Keratinocyte (primary cell): ENCODE data around the gene PDE11A. TPM values are rescaled to one million over a fixed set of nuclear protein-coding genes. Genes with fewer than 3 reads are reported as not detected.

Experiments
- DNase-seq: peaks from one replicate; pipeline ENCODE4 v3.0.0-alpha.2; 2011; ENCODE audit warnings: low read depth, missing footprints, low spot score
- FAIRE-seq: peaks from 2 replicates; lab custom pipeline; 2011; peaks lifted over from hg19 to GRCh38; lab: Jason Lieb, UNC
- H2AFZ ChIP-seq: 2 replicates; pipeline ENCODE4 v1.6.0; 2012; ENCODE audit warnings: low read length, control low read depth, inconsistent platforms; ENCODE audit not compliant: control insufficient read depth
- H3K27ac ChIP-seq: 2 replicates; pipeline ENCODE4 v1.5.1; 2011; ENCODE audit warnings: low read length; ENCODE audit not compliant: control insufficient read depth, insufficient read depth
- H3K27me3 ChIP-seq: 3 replicates; pipeline ENCODE4 v1.6.0; 2011; ENCODE audit warnings: low read length; ENCODE audit not compliant: control insufficient read depth, insufficient read depth; ENCODE audit errors: extremely low read depth
- H3K36me3 ChIP-seq, 2 experiments: 2 replicates in 1 of 2; 3 replicates in 1 of 2; pipeline ENCODE4 v1.5.1; 2011; ENCODE audit warnings: low read length in 2 of 2, mild to moderate bottlenecking in 1 of 2; ENCODE audit not compliant: control insufficient read depth in 2 of 2, insufficient read depth in 2 of 2; ENCODE audit errors: extremely low read depth in 1 of 2
- H3K4me1 ChIP-seq: 3 replicates; pipeline ENCODE4 v1.5.1; 2011; ENCODE audit warnings: low read length; ENCODE audit not compliant: control insufficient read depth, insufficient read depth; ENCODE audit errors: extremely low read depth
- H3K4me2 ChIP-seq: 3 replicates; pipeline ENCODE4 v1.6.0; 2011; ENCODE audit warnings: low read depth, low read length; ENCODE audit not compliant: control insufficient read depth, insufficient read depth; ENCODE audit errors: extremely low read depth
- H3K4me3 ChIP-seq, 3 experiments: fragments of 200-600 bp in 1 of 3; sonication (generic) in 1 of 3; 2 replicates in 2 of 3; 3 replicates in 1 of 3; pipeline ENCODE4 v1.5.1; 2011 to 2016; ENCODE audit warnings: low read length in 3 of 3, mild to moderate bottlenecking in 3 of 3, control low read depth in 2 of 3, inconsistent platforms in 1 of 3, low read depth in 1 of 3, mixed read lengths in 1 of 3, mixed run types in 1 of 3, moderate library complexity in 1 of 3; ENCODE audit not compliant: control insufficient read depth in 2 of 3, insufficient read depth in 2 of 3; ENCODE audit errors: extremely low read depth in 1 of 3
- H3K79me2 ChIP-seq: 2 replicates; pipeline ENCODE4 v1.6.0; 2012; ENCODE audit warnings: low read length; ENCODE audit not compliant: control insufficient read depth, insufficient read depth
- H3K9ac ChIP-seq: 3 replicates; pipeline ENCODE4 v1.6.0; 2011; ENCODE audit warnings: low read length; ENCODE audit not compliant: control insufficient read depth, insufficient read depth; ENCODE audit errors: extremely low read depth
- H3K9me1 ChIP-seq: 3 replicates; pipeline ENCODE4 v1.6.0; 2011; ENCODE audit warnings: low read length; ENCODE audit not compliant: control insufficient read depth, insufficient read depth; ENCODE audit errors: extremely low read depth
- H3K9me3 ChIP-seq: 2 replicates; pipeline ENCODE4 v1.5.1; 2012; ENCODE audit warnings: low read depth, low read length; ENCODE audit not compliant: control insufficient read depth
- H4K20me1 ChIP-seq: 3 replicates; pipeline ENCODE4 v1.6.0; 2011; ENCODE audit warnings: low read length; ENCODE audit not compliant: control insufficient read depth, insufficient read depth; ENCODE audit errors: extremely low read depth
- CTCF ChIP-seq, 3 experiments: IDR thresholded peaks in 1 of 3; conservative IDR thresholded peaks in 1 of 3; optimal IDR thresholded peaks in 1 of 3; 2 replicates in 2 of 3; 3 replicates in 1 of 3; pipeline versions ENCODE3 to v1.5.1; 2011; ENCODE audit warnings: low read length in 3 of 3, mild to moderate bottlenecking in 3 of 3, moderate library complexity in 2 of 3, control low read depth in 1 of 3, inconsistent platforms in 1 of 3; ENCODE audit not compliant: insufficient read depth in 2 of 3; ENCODE audit errors: extremely low read depth in 1 of 3
- EZH2 ChIP-seq: IDR thresholded peaks from one replicate; pipeline ENCODE4 v1.6.1; 2012; ENCODE audit warnings: inconsistent platforms, mild to moderate bottlenecking, low read length, moderate library complexity
- dilution Hi-C: fragments of 300-500 bp; cut with MboI; formaldehyde crosslinking; loops from one replicate; pipeline ENCODE4 v1.7.0; 2020; ENCODE audit warnings: low sequenced_read_pairs; ENCODE audit not compliant: extremely low pct_ligation_motif_present
- polyA plus RNA-seq, 5 experiments: library from polyadenylated mRNA; depleted of rRNA in 3 of 5; stranded (reverse) in 3 of 5; stranded (forward) in 1 of 5; unstranded in 1 of 5; fragments of >200 nt; gene quantifications; 1 replicate in 1 of 5; 2 replicates in 3 of 5; 3 replicates in 1 of 5; pipeline versions ENCODE4 v1.2.1 to v1.2.3, GENCODE V29; 2011 to 2012; ENCODE audit warnings: missing spikeins in 2 of 5, low read depth in 1 of 5, low replicate concordance in 1 of 5

The PDE11A gene
- polyA plus RNA-seq, 1 donor (not counting 4 experiments of a cell fraction or from before 2014, with no cell fraction given), result 0.01 TPM

- FAIRE-seq (no peak), DNase-seq (no peak)
- no peak overlapping the region for H3K4me3 ChIP-seq
- no peak overlapping the region for H3K4me2 ChIP-seq
- no peaks in the 10 kb centered on the region for H4K20me1 ChIP-seq
- no peaks in the 10 kb centered on the region for H3K4me1 ChIP-seq
- H2AFZ ChIP-seq, result no peak overlapping the region
- no peaks in the 10 kb centered on the region for H3K9me3 ChIP-seq
- H3K79me2 ChIP-seq, result no peaks in the 10 kb centered on the region
- dilution Hi-C loops, result no loop called here
- H3K9me1 ChIP-seq, result no peaks in the 10 kb centered on the region
- H3K27ac ChIP-seq, result no peak overlapping the region
- TF ChIP-seq EZH2, result no peak
- TF ChIP-seq CTCF (optimal IDR thresholded peaks at IDR 0.05 in 1 of 3, IDR thresholded peaks at IDR 0.05 in 1 of 3, conservative IDR thresholded peaks at IDR 0.05 in 1 of 3; ENCODE audit: extremely low read depth in 1 of 3, insufficient read depth in 2 of 3, low read length in 3 of 3), result no peak
- H3K36me3 ChIP-seq, result no peaks in the 10 kb centered on the region
- H3K27me3 ChIP-seq, result peaks cover 12% of the 10 kb centered on the region
- no peak overlapping the region for H3K9ac ChIP-seq
Measured at GRCh38 chr2:177675825-177676224, 396.8 kb downstream of the PDE11A start.

- Histone ChIP-seq H3K4me3 (no peak overlapping the region), H3K27ac (no peak overlapping the region), H3K4me2 (no peak overlapping the region), H3K9me3 (no peaks in the 10 kb centered on the region), H3K79me2 (no peaks in the 10 kb centered on the region), H3K36me3 (no peaks in the 10 kb centered on the region), H3K27me3 (peaks cover 12% of the 10 kb centered on the region), H3K9me1 (no peaks in the 10 kb centered on the region), H3K4me1 (no peaks in the 10 kb centered on the region), H4K20me1 (no peaks in the 10 kb centered on the region), H2AFZ (no peak overlapping the region), H3K9ac (no peak overlapping the region)
- DNase-seq (no peak), FAIRE-seq (no peak)
- dilution Hi-C loops, result no loop called here
- TF ChIP-seq EZH2 (no peak), CTCF (optimal IDR thresholded peaks at IDR 0.05 in 1 of 3, IDR thresholded peaks at IDR 0.05 in 1 of 3, conservative IDR thresholded peaks at IDR 0.05 in 1 of 3; ENCODE audit: extremely low read depth in 1 of 3, insufficient read depth in 2 of 3, low read length in 3 of 3) (no peak)
Measured at GRCh38 chr2:177675350-177675821, 397.2 kb downstream of the PDE11A start.
